Breast epithelium (tissue), 4 donors: ENCODE measurements around the gene TNIP1. TPM values are rescaled to one million over a fixed set of nuclear protein-coding genes. Genes with fewer than 3 reads are reported as not detected.

Experiments used
- DNase-seq, 2 donors: peaks; one replicate each; pipeline ENCODE4 v3.0.0-alpha.2; 2019; ENCODE audit warnings: low spot score in 2 of 2
- H3K27ac ChIP-seq, 2 donors: fragments of 200-600 bp; sonication (generic) in 1 of 2; one replicate each; pipeline ENCODE4 v1.5.1; 2016 to 2019; ENCODE audit warnings: mild to moderate bottlenecking in 1 of 2
- H3K27me3 ChIP-seq, 2 donors: fragments of 200-600 bp; sonication (generic) in 1 of 2; one replicate each; pipeline versions ENCODE4 v1.5.1 to v1.6.0; 2017 to 2019; ENCODE audit warnings: control low read depth in 1 of 2, mild to moderate bottlenecking in 1 of 2
- H3K36me3 ChIP-seq: fragments of 200-600 bp; one replicate; pipeline ENCODE4 v1.5.1; 2019
- H3K4me1 ChIP-seq, 2 donors: fragments of 200-600 bp; sonication (generic); one replicate each; pipeline ENCODE4 v1.5.1; 2016 to 2019; ENCODE audit warnings: control low read depth in 1 of 2
- H3K4me3 ChIP-seq, 3 donors: fragments of 200-600 bp; sonication (generic); 1 replicate in 2 of 3; 2 replicates in 1 of 3; pipeline ENCODE4 v1.5.1; 2016 to 2019; ENCODE audit warnings: mild to moderate bottlenecking in 3 of 3, moderate library complexity in 2 of 3
- H3K9me3 ChIP-seq, 2 donors: fragments of 200-600 bp; sonication (generic) in 1 of 2; one replicate each; pipeline ENCODE4 v1.5.1; 2016 to 2019; ENCODE audit warnings: control low read depth in 1 of 2
- POLR2A ChIP-seq: fragments of 450-650 bp; IDR thresholded peaks from one replicate; pipeline ENCODE4 v1.6.1; 2016; ENCODE audit warnings: antibody characterized with exemption, mild to moderate bottlenecking, moderate library complexity
- POLR2AphosphoS5 ChIP-seq, 3 donors: sonication (generic); formaldehyde crosslinking; IDR thresholded peaks; one replicate each; pipeline ENCODE4 v1.6.1; 2017; ENCODE audit warnings: antibody characterized with exemption in 3 of 3
- intact Hi-C: fragments of 100-400 bp; cut with DNase I; formaldehyde crosslinking; loops from one replicate; pipeline ENCODE4 v1.15.1; 2023; ENCODE audit warnings: low total_unique reads
- total RNA-seq, 3 donors: library from RNA; depleted of rRNA; stranded (reverse); fragments of >200 nt; gene quantifications; one replicate each; pipeline ENCODE4 v1.1.0, GENCODE V29; 2016
- TF ChIP-seq, protein P1 (sequence below), 3 donors: fragments of 450-650 bp; IDR thresholded peaks; one replicate each; pipeline ENCODE4 v1.5.1; 2016 to 2017; ENCODE audit warnings: antibody characterized with exemption in 3 of 3, mild to moderate bottlenecking in 3 of 3, moderate library complexity in 3 of 3

TNIP1 gene
- total RNA-seq, 3 donors from 2014 or later, result 65.3 to 221 (median 91.8) TPM

DNA sequence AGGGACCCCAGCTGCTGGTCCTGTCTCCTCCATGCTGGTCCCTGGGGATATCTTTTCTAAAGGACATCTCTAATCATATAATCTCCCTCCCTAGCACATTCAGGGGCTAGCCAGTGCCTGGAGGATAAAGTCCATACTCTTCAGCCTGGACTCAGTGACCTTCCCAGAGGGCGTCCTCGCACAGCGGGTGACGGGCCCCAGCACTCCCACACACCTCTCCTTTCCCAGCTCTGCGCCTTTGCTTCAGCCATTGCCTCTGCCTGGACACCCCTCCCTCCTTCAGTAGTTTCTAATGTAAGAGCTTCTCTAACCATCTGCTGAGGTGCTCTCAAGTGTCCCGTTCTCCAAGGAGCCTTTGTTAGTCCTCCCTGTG lies 15.2 kb upstream of the TNIP1 start:
- Histone ChIP-seq H3K4me3 (no peak overlapping the region), H3K27me3 (no peaks in the 10 kb centered on the region), H3K36me3 (no peaks in the 10 kb centered on the region), H3K9me3 (no peaks in the 10 kb centered on the region), H3K27ac (peak overlapping the region; percentile 10 to 87), H3K4me1 (peaks cover 0 to 7% of the 10 kb centered on the region in 2 donors)
- no peak for TF ChIP-seq POLR2A
- TF ChIP-seq, protein P1, sequence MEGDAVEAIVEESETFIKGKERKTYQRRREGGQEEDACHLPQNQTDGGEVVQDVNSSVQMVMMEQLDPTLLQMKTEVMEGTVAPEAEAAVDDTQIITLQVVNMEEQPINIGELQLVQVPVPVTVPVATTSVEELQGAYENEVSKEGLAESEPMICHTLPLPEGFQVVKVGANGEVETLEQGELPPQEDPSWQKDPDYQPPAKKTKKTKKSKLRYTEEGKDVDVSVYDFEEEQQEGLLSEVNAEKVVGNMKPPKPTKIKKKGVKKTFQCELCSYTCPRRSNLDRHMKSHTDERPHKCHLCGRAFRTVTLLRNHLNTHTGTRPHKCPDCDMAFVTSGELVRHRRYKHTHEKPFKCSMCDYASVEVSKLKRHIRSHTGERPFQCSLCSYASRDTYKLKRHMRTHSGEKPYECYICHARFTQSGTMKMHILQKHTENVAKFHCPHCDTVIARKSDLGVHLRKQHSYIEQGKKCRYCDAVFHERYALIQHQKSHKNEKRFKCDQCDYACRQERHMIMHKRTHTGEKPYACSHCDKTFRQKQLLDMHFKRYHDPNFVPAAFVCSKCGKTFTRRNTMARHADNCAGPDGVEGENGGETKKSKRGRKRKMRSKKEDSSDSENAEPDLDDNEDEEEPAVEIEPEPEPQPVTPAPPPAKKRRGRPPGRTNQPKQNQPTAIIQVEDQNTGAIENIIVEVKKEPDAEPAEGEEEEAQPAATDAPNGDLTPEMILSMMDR (IDR thresholded peaks at IDR 0.05), result no peak
- no peak for TF ChIP-seq POLR2AphosphoS5 (IDR thresholded peaks at IDR 0.05)
- no peak for DNase-seq
- intact Hi-C loops, result loop anchor here (10.0 kb wide), 1 partner anchor 1369 kb away; no protein-coding TSS in a partner anchor

DNA sequence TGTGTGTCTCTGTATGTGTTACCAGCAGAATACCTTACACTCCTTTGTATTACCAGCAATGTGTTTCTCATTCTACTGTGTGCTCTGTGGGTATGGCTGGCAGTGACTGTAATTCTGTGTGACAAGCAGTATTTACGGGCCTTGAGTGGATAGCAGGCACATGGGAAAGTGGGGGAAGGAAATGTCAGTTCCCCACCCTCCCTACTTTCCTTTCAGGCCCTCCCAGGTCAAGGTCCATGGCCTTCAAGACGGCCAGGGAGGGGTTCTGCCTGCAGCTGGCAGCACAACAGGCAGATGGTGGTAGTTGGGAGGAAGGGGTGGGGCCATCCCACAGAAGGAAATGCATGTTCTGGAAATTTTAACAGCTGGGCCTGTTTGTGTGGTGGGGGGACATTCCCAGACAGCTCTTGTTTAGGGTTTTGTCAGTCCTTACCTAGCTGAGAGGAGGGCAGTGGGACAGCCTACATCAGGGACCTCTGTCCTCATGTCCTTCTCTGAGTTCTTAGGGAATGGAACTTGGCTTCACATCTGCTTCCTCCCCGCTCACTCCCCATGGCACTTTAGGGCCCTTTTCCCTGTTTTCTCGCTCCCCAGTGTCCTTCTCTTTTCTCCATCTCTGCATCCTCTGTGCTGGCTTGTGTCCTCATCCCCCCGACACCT lies 14.6 kb upstream of the TNIP1 start:
- Histone ChIP-seq H3K4me1 (peaks cover 0 to 7% of the 10 kb centered on the region in 2 donors), H3K4me3 (no peak overlapping the region), H3K27me3 (no peaks in the 10 kb centered on the region), H3K27ac (peak overlapping the region; percentile 10 to 87), H3K36me3 (no peaks in the 10 kb centered on the region), H3K9me3 (no peaks in the 10 kb centered on the region)
- intact Hi-C loops, result loop anchor here (10.0 kb wide), 1 partner anchor 1369 kb away; no protein-coding TSS in a partner anchor
- no peak for DNase-seq
- TF ChIP-seq POLR2A (no peak), POLR2AphosphoS5 (IDR thresholded peaks at IDR 0.05) (peak in 1 of 3 donors; percentile 64)
- TF ChIP-seq, protein P1 (IDR thresholded peaks at IDR 0.05), result no peak

DNA sequence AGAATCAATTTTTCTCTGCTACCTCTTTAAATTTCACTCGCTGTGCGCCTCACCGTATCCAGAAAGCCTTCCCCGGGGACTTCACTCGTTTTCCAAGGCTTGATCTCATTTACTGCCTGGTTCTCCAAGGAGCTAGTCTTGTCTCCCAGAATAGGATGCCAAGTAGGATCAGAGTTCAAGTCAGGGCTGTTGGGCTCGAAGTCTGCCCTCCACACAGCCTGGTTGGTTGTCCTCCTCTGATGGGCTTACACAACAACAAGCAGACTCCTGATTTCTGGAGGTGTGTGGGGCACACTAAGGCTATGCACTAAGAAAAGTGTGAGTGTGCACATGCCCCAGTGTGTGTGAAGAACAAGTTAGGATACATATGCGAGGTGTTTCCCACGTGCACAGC lies 14.0 kb upstream of the TNIP1 start:
- intact Hi-C loops, result loop anchor here (10.0 kb wide), 1 partner anchor 1370 kb away; no protein-coding TSS in a partner anchor
- no peaks in the 10 kb centered on the region for H3K9me3 ChIP-seq
- no peaks in the 10 kb centered on the region for H3K36me3 ChIP-seq
- no peak for DNase-seq
- H3K4me3 ChIP-seq, result no peak overlapping the region
- peak overlapping the region; percentile 68 to 87 for H3K27ac ChIP-seq
- H3K27me3 ChIP-seq, result no peaks in the 10 kb centered on the region
- TF ChIP-seq POLR2AphosphoS5 (IDR thresholded peaks at IDR 0.05), result no peak
- TF ChIP-seq, protein P1 (IDR thresholded peaks at IDR 0.05), result no peak
- TF ChIP-seq POLR2A, result no peak
- peaks cover 0 to 7% of the 10 kb centered on the region in 2 donors for H3K4me1 ChIP-seq

DNA sequence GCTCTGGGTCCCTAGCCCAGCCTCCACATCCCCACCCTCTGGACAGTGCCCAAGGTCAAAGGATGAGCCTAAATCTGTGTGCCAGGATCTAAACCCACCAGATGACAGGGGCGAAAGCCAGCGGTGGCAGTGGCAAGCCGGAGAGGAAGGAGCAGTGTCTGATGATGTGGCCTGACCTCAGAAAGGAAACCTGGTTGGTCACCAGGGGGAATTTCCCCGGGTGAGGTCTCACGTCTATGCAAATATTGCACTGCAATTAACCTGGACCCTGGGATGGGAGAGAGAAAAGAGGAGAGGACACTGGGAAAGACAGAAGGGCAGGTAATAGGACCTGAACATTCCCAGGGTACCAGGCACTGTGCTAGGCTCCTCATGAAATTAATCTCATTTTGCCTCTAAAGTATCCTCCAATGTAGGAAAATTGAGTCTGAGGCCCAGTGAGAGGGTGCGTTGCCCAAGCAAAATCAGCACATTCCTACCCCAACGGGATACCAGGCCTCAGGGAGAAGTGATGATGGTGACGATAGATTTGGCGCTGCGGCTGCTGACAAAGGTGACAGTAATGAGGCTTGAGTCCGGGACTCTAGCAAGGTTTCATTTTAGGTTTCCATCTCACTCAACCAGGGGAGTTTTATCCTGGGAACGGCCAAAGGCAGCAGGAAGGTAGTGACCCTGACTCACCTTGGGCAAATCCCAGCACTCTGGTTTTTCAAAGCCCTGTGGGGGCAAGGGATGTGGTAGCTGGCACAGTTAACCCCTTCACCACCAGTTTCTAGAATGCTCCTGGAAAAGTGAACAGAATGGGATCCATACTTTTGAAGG lies 13.4 kb upstream of the TNIP1 start:
- Histone ChIP-seq H3K9me3 (no peaks in the 10 kb centered on the region), H3K27ac (peak overlapping the region; percentile 68 to 87), H3K4me3 (no peak overlapping the region), H3K36me3 (no peaks in the 10 kb centered on the region), H3K27me3 (no peaks in the 10 kb centered on the region), H3K4me1 (peaks cover 0 to 7% of the 10 kb centered on the region in 2 donors)
- TF ChIP-seq POLR2AphosphoS5 (IDR thresholded peaks at IDR 0.05), result no peak
- TF ChIP-seq POLR2A, result no peak
- TF ChIP-seq, protein P1 (IDR thresholded peaks at IDR 0.05), result no peak
- DNase-seq, result no peak
- intact Hi-C loops, result loop anchor here (10.0 kb wide), 1 partner anchor 1371 kb away; no protein-coding TSS in a partner anchor

DNA sequence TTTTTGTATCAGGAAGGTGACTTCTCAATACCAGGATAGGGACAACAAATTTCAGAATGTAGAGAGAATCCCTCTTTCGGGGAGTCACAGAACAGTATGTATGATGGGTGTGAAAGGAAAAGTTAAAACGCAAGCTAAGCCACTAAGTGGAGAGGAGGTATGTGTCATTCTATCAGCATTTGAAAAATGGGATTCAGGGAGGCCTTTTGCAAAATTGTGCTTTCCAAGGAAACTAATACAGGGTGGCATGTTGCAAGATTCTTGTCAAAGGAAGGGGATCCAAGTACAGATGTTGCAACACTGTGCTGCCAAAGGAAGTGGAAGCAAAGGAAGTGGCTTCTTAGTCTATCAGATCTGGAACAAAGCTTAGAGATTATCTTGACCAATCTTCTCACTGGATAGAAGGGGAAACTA lies 12.6 kb upstream of the TNIP1 start:
- TF ChIP-seq, protein P1 (IDR thresholded peaks at IDR 0.05), result no peak
- TF ChIP-seq POLR2AphosphoS5 (IDR thresholded peaks at IDR 0.05), result peak in 2 of 3 donors; percentile 53 to 92
- Histone ChIP-seq H3K9me3 (no peaks in the 10 kb centered on the region), H3K27me3 (no peaks in the 10 kb centered on the region), H3K4me1 (peaks cover 0 to 7% of the 10 kb centered on the region in 2 donors), H3K4me3 (no peak overlapping the region), H3K36me3 (no peaks in the 10 kb centered on the region), H3K27ac (peak overlapping the region; percentile 68 to 87)
- intact Hi-C loops, result loop anchor here (10.0 kb wide), 1 partner anchor 1371 kb away; no protein-coding TSS in a partner anchor
- no peak for DNase-seq
